Panc1 (cell line): Measurements from ENCODE around the gene ST3GAL4. TPM values are rescaled to one million over a fixed set of nuclear protein-coding genes. Genes with fewer than 3 reads are reported as not detected.

Experiments
- ATAC-seq: fragments of 200-7000 bp; cut with Tn5 transposase; 2 replicates; pipeline ENCODE4 v1.9.1; 2020; ENCODE audit warnings: mild to moderate bottlenecking, moderate library complexity
- BruUV-seq: library from RNA; stranded (reverse); fragments of 400-500 nt; replicated peaks from 2 replicates; lab custom pipeline; 2021; lab: Mats Ljungman, UMichigan
- CTCF ChIA-PET: fragments of 300-600 bp; sonication (Branson Sonifier 250); formaldehyde crosslinking; loops from one replicate; lab custom pipeline; 2022; ENCODE audit warnings: antibody characterized with exemption; lab: Charles Lee
- POLR2A ChIA-PET: fragments of 300-600 bp; sonication (Branson Sonifier 250); formaldehyde crosslinking; loops from one replicate; lab custom pipeline; 2022; ENCODE audit warnings: antibody characterized with exemption; lab: Charles Lee
- DNase-seq: peaks from one replicate; pipeline ENCODE4 v3.0.0-alpha.2; 2010; ENCODE audit warnings: low read depth, low spot score
- H3K27ac ChIP-seq: 2 replicates; pipeline ENCODE4 v1.5.1; 2011; ENCODE audit warnings: mild to moderate bottlenecking, low read length, inconsistent platforms
- H3K27me3 ChIP-seq: fragments of 200-500 bp; sonication (Bioruptor generic); 2 replicates; pipeline ENCODE4 v1.6.0; 2014; ENCODE audit warnings: low read length, inconsistent platforms; ENCODE audit not compliant: control insufficient read depth, insufficient read depth
- H3K36me3 ChIP-seq: fragments of 200-500 bp; sonication (Bioruptor generic); 2 replicates; pipeline ENCODE4 v1.5.1; 2014; ENCODE audit warnings: inconsistent platforms, mild to moderate bottlenecking, low read length, moderate library complexity; ENCODE audit not compliant: control insufficient read depth, insufficient read depth
- H3K4me1 ChIP-seq: 2 replicates; pipeline ENCODE4 v1.5.1; 2011; ENCODE audit warnings: inconsistent platforms, mild to moderate bottlenecking, low read length, moderate library complexity; ENCODE audit not compliant: control insufficient read depth, insufficient read depth
- H3K4me3 ChIP-seq, 2 experiments: 2 replicates each; pipeline ENCODE4 v1.5.1; 2011 to 2012; ENCODE audit warnings: low read depth in 2 of 2, low read length in 2 of 2, mild to moderate bottlenecking in 2 of 2, inconsistent platforms in 1 of 2, moderate library complexity in 1 of 2
- H3K9me3 ChIP-seq: fragments of 200-500 bp; sonication (Bioruptor generic); 2 replicates; pipeline ENCODE4 v1.5.1; 2014; ENCODE audit warnings: low read depth, mild to moderate bottlenecking, inconsistent platforms, low read length, moderate library complexity; ENCODE audit not compliant: control insufficient read depth, insufficient read depth
- POLR2AphosphoS5 ChIP-seq: IDR thresholded peaks from 2 replicates; pipeline ENCODE4 v1.6.1; 2012; ENCODE audit warnings: mild to moderate bottlenecking, low read depth, low read length, moderate library complexity
- SIN3A ChIP-seq: IDR thresholded peaks from 2 replicates; pipeline ENCODE4 v1.6.1; 2012; ENCODE audit warnings: low read depth, mild to moderate bottlenecking, low read length, moderate library complexity, borderline replicate concordance; ENCODE audit not compliant: insufficient read depth
- TCF7L2 ChIP-seq: IDR thresholded peaks from 2 replicates; pipeline ENCODE4 v1.6.1; 2011; ENCODE audit warnings: mild to moderate bottlenecking, low read depth, low read length, inconsistent platforms
- in situ Hi-C: cut with HindIII; loops from 2 replicates; pipeline ENCODE4 v1.10.0; 2016; ENCODE audit warnings: low sequenced_read_pairs, low pct_unique_long_range_greater_than_20kb
- intact Hi-C: fragments of 100-400 bp; cut with micrococcal nuclease; formaldehyde crosslinking; loops from one replicate; pipeline ENCODE4 v1.10.0; 2022; ENCODE audit not compliant: unreplicated experiment
- total RNA-seq: library from RNA; stranded (reverse); gene quantifications from one replicate; pipeline ENCODE4 v1.2.1, GENCODE V29; 2021; ENCODE audit not compliant: unreplicated experiment
- TF ChIP-seq, protein P1 (sequence below): fragments of 450-650 bp; IDR thresholded peaks from 2 replicates; pipeline ENCODE4 v1.5.1; 2017; ENCODE audit warnings: mild to moderate bottlenecking
- TF ChIP-seq, protein P2 (sequence below), 2 experiments: IDR thresholded peaks; 2 replicates each; pipeline ENCODE4 v1.6.1; 2011 to 2012; ENCODE audit warnings: low read depth in 2 of 2, control low read depth in 1 of 2, low read length in 1 of 2, mild to moderate bottlenecking in 1 of 2, moderate library complexity in 1 of 2; ENCODE audit not compliant: insufficient read depth in 1 of 2

ST3GAL4 gene
- total RNA-seq, 1 experiment from 2014 or later = 56.6 TPM

DNA sequence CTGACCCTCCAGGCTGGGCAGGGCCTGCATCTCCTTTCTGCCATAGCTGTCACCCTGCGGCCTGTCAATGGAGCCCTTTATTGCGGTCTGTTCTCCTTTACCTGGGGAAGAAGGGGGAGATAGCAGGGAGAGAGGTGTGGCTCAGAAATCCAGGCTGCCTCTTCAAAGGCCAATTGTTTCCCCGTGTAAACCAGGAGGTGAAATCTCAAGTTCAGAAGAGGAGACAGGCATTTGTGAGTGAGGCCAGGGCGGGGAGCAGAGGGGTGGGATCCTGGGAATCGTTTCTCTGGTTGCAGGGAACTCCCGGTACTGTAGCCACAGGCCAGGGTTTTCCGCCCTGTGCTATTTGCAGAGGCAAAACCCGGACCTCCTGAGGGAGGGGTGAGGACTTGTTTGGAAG, 42.5 kb upstream of the ST3GAL4 start:
- no TSS peak for BruUV-seq
- intact Hi-C loops = loop anchor here (10.0 kb wide), 1 partner anchor 112 kb away; no protein-coding TSS in a partner anchor
- Histone ChIP-seq H3K36me3 (no peaks in the 10 kb centered on the region), H3K4me3 (no peak overlapping the region), H3K9me3 (no peaks in the 10 kb centered on the region), H3K27me3 (no peaks in the 10 kb centered on the region), H3K27ac (no peak overlapping the region), H3K4me1 (no peaks in the 10 kb centered on the region)
- TF ChIP-seq, protein P1, sequence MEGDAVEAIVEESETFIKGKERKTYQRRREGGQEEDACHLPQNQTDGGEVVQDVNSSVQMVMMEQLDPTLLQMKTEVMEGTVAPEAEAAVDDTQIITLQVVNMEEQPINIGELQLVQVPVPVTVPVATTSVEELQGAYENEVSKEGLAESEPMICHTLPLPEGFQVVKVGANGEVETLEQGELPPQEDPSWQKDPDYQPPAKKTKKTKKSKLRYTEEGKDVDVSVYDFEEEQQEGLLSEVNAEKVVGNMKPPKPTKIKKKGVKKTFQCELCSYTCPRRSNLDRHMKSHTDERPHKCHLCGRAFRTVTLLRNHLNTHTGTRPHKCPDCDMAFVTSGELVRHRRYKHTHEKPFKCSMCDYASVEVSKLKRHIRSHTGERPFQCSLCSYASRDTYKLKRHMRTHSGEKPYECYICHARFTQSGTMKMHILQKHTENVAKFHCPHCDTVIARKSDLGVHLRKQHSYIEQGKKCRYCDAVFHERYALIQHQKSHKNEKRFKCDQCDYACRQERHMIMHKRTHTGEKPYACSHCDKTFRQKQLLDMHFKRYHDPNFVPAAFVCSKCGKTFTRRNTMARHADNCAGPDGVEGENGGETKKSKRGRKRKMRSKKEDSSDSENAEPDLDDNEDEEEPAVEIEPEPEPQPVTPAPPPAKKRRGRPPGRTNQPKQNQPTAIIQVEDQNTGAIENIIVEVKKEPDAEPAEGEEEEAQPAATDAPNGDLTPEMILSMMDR = no peak
- TF ChIP-seq, protein P2, sequence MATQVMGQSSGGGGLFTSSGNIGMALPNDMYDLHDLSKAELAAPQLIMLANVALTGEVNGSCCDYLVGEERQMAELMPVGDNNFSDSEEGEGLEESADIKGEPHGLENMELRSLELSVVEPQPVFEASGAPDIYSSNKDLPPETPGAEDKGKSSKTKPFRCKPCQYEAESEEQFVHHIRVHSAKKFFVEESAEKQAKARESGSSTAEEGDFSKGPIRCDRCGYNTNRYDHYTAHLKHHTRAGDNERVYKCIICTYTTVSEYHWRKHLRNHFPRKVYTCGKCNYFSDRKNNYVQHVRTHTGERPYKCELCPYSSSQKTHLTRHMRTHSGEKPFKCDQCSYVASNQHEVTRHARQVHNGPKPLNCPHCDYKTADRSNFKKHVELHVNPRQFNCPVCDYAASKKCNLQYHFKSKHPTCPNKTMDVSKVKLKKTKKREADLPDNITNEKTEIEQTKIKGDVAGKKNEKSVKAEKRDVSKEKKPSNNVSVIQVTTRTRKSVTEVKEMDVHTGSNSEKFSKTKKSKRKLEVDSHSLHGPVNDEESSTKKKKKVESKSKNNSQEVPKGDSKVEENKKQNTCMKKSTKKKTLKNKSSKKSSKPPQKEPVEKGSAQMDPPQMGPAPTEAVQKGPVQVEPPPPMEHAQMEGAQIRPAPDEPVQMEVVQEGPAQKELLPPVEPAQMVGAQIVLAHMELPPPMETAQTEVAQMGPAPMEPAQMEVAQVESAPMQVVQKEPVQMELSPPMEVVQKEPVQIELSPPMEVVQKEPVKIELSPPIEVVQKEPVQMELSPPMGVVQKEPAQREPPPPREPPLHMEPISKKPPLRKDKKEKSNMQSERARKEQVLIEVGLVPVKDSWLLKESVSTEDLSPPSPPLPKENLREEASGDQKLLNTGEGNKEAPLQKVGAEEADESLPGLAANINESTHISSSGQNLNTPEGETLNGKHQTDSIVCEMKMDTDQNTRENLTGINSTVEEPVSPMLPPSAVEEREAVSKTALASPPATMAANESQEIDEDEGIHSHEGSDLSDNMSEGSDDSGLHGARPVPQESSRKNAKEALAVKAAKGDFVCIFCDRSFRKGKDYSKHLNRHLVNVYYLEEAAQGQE (IDR thresholded peaks at IDR 0.05; ENCODE audit: insufficient read depth in 1 of 2, low read depth in 2 of 2, low read length in 1 of 2) = no peak
- TF ChIP-seq SIN3A = no peak
- TF ChIP-seq TCF7L2 = no peak
- no peak for TF ChIP-seq POLR2AphosphoS5
- ATAC-seq (no peak), DNase-seq (no peak)
- ChIA-PET POLR2A (no interaction called here), CTCF (no interaction called here)
- in situ Hi-C loops = no loop called here

DNA sequence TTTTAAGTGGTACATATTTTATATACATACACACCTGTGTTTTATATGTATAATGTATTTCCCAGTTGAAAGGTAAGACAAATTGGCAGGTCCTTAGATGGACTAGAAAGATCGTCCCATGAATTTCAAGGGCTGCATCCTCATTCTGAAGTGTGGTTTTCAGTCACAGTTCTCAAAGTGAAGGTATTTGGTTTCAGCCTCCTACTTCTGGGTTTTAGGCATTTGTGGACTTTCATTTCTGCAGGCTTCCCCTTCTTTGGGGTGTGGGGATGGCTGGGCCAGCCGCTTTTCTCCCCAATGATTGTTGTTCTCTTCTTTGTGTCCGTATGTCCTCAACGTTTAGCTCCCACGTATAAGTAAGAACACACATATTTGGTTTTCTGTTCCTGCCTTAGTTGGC, 41.7 kb upstream of the ST3GAL4 start:
- no peak for TF ChIP-seq TCF7L2
- TF ChIP-seq POLR2AphosphoS5 = no peak
- TF ChIP-seq SIN3A = no peak
- TF ChIP-seq, protein P1 = no peak
- TF ChIP-seq, protein P2 (IDR thresholded peaks at IDR 0.05; ENCODE audit: insufficient read depth in 1 of 2, low read depth in 2 of 2, low read length in 1 of 2) = no peak
- Histone ChIP-seq H3K4me3 (no peak overlapping the region), H3K36me3 (no peaks in the 10 kb centered on the region), H3K9me3 (no peaks in the 10 kb centered on the region), H3K27me3 (no peaks in the 10 kb centered on the region), H3K4me1 (no peaks in the 10 kb centered on the region), H3K27ac (no peak overlapping the region)
- ATAC-seq (no peak), DNase-seq (no peak)
- ChIA-PET CTCF (no interaction called here), POLR2A (interaction anchor here (0.6 kb wide), 1 partner anchor 81 kb away, joined by 3 read pairs; no protein-coding TSS in a partner anchor)
- intact Hi-C loops = loop anchor here (10.0 kb wide), 1 partner anchor 111 kb away; no protein-coding TSS in a partner anchor
- BruUV-seq = no TSS peak
- in situ Hi-C loops = no loop called here
